Muscle layer of duodenum (tissue), 2 donors: ENCODE results near the gene CREG1.

Experiments used
- H3K27ac ChIP-seq: one replicate; pipeline ENCODE4 v1.7.0; 2013; ENCODE audit warnings: mild to moderate bottlenecking, low read length
- H3K27me3 ChIP-seq: one replicate; pipeline ENCODE4 v1.7.0; 2013; ENCODE audit warnings: low read depth, mild to moderate bottlenecking, control low read depth, low read length
- H3K36me3 ChIP-seq, 2 donors: one replicate each; pipeline ENCODE4 v1.7.0; 2013; ENCODE audit warnings: low read length in 2 of 2, control low read depth in 1 of 2, mild to moderate bottlenecking in 1 of 2; ENCODE audit not compliant: insufficient read depth in 2 of 2, control insufficient read depth in 1 of 2
- H3K4me1 ChIP-seq, 2 donors: one replicate each; pipeline ENCODE4 v1.7.0; 2013; ENCODE audit warnings: low read length in 2 of 2, mild to moderate bottlenecking in 2 of 2, control low read depth in 1 of 2, moderate library complexity in 1 of 2; ENCODE audit not compliant: insufficient read depth in 2 of 2, control insufficient read depth in 1 of 2
- H3K4me3 ChIP-seq, 2 donors: one replicate each; pipeline ENCODE4 v1.7.0; 2013; ENCODE audit warnings: low read length in 2 of 2, low read depth in 1 of 2, mild to moderate bottlenecking in 1 of 2
- H3K9me3 ChIP-seq, 2 donors: one replicate each; pipeline ENCODE4 v1.7.0; 2013; ENCODE audit warnings: low read length in 2 of 2, control low read depth in 1 of 2, mild to moderate bottlenecking in 1 of 2; ENCODE audit not compliant: control insufficient read depth in 1 of 2
- donor health status: healthy.

The CREG1 gene

DNA sequence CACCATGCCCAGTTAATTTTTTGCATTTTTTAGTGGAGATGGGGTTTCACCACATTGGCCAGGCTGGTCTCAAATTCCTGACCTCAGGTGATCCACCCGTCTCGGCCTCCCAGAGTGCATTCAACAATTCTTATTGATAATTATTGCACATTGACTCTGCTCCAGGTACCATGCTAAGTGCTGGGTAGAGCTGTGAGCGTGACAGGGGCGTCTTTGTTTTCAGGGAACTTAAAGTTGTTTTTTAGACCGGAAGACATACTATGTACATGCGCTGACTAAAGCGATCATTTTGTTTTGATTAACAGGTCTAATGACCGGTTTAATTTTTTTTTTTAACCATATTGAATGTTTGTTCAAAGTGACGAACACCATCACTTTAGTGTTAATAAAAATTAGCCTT is 39.3 kb downstream of the CREG1 start:
- Histone ChIP-seq H3K4me3 (no peak overlapping the region), H3K27ac (no peak overlapping the region), H3K9me3 (no peaks in the 10 kb centered on the region), H3K27me3 (no peaks in the 10 kb centered on the region), H3K4me1 (no peaks in the 10 kb centered on the region), H3K36me3 (no peaks in the 10 kb centered on the region)

DNA sequence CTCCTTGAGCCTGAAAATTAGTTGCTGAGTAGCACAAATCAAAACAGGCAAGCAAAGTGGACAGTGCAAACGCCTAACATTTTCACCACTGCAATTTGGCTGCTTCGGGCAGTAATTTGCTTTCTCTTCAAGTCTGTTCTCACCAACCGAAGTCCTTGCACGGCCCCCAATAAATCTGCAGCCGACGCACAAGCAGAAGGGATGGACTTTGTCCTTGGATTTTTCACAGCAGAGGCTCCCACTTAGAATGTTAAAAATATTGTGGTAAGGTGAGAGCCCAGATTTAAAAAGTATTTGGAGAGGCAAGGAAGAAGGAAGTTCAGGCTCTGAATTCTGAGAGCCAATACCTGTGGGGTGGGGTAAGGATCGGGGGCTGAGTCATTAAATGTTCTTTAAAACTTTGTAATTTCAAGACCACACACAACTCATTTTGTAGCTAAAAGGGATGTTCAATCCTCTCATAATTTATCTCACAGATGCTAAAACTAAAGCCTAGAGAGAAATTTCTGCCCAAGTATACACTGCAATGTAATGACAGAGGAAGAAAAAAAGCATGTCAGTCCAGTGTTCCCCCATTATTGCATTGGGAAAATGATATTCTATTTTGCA is 41.4 kb downstream of the CREG1 start:
- H3K9me3 ChIP-seq, result no peaks in the 10 kb centered on the region
- H3K4me3 ChIP-seq, result no peak overlapping the region
- no peaks in the 10 kb centered on the region for H3K36me3 ChIP-seq
- no peaks in the 10 kb centered on the region for H3K27me3 ChIP-seq
- H3K27ac ChIP-seq, result no peak overlapping the region
- no peaks in the 10 kb centered on the region for H3K4me1 ChIP-seq

DNA sequence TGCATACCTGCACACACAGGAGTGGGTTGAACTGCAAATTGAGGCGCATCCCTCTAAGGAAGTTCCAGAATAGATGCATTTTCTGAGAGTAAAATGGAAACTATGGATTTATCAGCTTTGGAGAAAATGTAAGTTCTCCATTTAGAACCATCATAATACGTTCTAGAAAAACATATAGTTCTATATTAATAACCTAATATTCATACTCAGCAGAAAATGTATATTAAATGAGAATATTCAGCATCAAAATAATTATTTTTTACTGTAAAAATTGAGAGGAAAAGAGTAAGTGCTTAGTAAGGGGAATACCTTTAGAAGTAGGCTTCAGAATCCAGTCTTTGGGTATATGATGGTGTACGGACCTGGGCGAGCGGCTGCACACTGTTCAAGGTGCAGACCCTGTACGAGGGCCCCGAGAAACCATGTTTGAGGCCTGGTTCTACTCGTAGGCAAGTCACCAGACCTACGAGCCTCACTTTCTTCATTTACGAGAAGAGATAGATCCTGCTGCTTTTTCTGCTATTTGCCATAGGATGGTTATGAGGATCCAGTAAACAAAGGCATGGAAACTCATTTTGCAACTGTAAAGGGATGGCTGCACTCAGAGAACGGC is 42.1 kb downstream of the CREG1 start:
- Histone ChIP-seq H3K27me3 (no peaks in the 10 kb centered on the region), H3K4me1 (no peaks in the 10 kb centered on the region), H3K4me3 (no peak overlapping the region)

DNA sequence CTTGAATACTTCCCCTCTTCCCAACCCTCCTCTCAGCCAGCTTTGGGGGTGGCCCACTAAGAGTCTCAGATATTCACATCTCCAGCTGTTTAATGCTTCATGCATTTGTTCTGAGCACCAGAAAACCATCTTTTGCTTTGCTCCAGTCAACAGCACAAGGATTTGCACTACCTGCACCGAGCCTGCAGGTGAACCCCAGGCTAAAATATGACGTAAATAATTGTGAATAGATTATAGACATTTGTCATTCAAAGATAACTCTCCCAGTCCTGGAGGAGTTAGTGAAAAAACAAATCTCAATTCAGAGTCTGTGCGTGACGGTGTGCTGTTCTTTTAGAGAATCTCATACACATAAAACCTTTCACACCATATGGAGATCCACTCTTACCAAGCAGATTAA is 42.7 kb downstream of the CREG1 start:
- H3K27me3 ChIP-seq, result no peaks in the 10 kb centered on the region
- H3K9me3 ChIP-seq, result no peaks in the 10 kb centered on the region
- no peak overlapping the region for H3K4me3 ChIP-seq
- no peaks in the 10 kb centered on the region for H3K4me1 ChIP-seq
- H3K36me3 ChIP-seq, result no peaks in the 10 kb centered on the region
- H3K27ac ChIP-seq, result no peak overlapping the region

More for the DNA sequence above, 42.1 kb downstream of the CREG1 start:
- H3K27ac ChIP-seq, result no peak overlapping the region
- no peaks in the 10 kb centered on the region for H3K9me3 ChIP-seq
- no peaks in the 10 kb centered on the region for H3K36me3 ChIP-seq

DNA sequence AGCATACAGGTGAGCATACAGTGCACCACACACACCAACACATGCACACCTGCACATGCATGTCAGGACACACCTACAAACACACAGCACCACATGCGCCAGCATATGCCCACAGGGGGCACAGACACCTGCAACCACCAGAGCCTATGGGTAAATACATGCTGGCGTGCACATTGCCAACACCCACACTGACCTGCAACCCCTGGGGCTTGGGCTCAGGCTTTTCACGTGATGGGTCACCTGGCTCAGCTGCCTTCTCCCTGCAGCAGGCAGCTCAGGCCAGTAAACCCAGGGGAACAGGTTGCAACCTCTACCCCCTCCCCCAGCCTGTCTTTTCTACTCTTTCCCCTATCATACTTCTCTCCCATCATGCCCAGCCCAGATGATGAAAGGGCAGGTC is 43.3 kb downstream of the CREG1 start:
- H3K27ac ChIP-seq, result no peak overlapping the region
- no peaks in the 10 kb centered on the region for H3K9me3 ChIP-seq
- H3K27me3 ChIP-seq, result no peaks in the 10 kb centered on the region
- H3K4me3 ChIP-seq, result no peak overlapping the region
- no peaks in the 10 kb centered on the region for H3K36me3 ChIP-seq
- no peaks in the 10 kb centered on the region for H3K4me1 ChIP-seq

DNA sequence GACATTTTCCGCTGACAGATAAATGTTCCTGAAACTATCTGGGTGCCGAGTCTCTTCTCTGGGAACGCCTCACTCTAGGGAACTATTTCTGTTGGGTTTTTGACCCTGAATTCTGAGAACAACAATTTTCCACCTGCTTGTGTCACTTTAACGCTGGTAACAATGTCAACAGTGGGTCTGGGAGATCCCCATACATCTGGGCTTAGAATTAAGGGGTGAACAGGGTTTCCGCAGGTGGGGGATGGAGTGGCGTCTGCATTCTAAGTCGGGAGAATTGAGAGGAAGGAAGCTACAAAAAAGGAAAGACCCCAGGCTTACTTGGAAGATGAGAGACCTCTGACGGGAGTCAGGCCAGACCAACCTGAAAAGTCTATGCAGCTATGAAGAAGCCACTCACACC is 44.0 kb downstream of the CREG1 start:
- Histone ChIP-seq H3K27ac (no peak overlapping the region), H3K4me3 (no peak overlapping the region), H3K27me3 (no peaks in the 10 kb centered on the region), H3K36me3 (no peaks in the 10 kb centered on the region), H3K4me1 (no peaks in the 10 kb centered on the region), H3K9me3 (no peaks in the 10 kb centered on the region)

DNA sequence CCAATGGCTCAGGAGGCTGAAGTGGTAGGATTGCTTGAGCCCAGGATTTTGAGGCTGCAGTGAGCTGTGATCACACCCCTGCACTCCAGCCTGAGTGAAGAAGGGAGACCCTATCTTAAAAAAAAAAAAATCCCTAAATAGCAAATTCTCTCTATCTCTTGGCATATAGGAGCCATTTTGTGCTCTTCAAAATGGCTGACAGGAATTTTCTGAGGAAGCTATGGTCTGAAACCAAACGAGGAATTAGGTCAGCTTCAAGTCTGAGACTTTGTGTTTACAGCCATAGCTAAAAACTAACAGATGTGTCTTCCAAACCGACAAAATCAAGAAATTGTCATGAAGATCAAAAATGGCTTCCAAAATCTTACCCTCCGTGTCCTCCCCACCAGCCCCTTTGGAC is 45.8 kb downstream of the CREG1 start:
- no peaks in the 10 kb centered on the region for H3K36me3 ChIP-seq
- H3K4me3 ChIP-seq, result no peak overlapping the region
- H3K4me1 ChIP-seq, result no peaks in the 10 kb centered on the region
- H3K27ac ChIP-seq, result no peak overlapping the region
- H3K27me3 ChIP-seq, result no peaks in the 10 kb centered on the region
- H3K9me3 ChIP-seq, result no peaks in the 10 kb centered on the region

DNA sequence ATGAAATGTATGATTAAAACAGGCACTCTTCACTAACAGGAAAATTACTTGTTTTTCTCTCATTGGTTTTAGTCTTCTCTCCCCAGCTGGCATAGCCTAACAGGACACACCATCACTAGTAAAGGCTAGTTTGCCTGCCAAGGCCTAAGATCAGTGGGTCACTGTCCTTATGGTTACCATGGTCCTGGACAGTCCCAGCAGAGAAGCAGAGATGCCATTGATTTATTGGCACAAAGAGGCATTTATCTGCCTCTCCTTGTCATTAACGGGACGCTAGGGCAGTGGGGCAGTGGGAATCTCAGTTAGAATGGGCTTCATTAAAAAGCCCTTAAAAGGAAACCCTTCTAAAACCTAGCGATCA is 49.1 kb downstream of the CREG1 start:
- H3K4me3 ChIP-seq, result no peak overlapping the region
- no peak overlapping the region for H3K27ac ChIP-seq
- H3K36me3 ChIP-seq, result no peaks in the 10 kb centered on the region
- no peaks in the 10 kb centered on the region for H3K27me3 ChIP-seq
- no peaks in the 10 kb centered on the region for H3K4me1 ChIP-seq
- no peaks in the 10 kb centered on the region for H3K9me3 ChIP-seq

DNA sequence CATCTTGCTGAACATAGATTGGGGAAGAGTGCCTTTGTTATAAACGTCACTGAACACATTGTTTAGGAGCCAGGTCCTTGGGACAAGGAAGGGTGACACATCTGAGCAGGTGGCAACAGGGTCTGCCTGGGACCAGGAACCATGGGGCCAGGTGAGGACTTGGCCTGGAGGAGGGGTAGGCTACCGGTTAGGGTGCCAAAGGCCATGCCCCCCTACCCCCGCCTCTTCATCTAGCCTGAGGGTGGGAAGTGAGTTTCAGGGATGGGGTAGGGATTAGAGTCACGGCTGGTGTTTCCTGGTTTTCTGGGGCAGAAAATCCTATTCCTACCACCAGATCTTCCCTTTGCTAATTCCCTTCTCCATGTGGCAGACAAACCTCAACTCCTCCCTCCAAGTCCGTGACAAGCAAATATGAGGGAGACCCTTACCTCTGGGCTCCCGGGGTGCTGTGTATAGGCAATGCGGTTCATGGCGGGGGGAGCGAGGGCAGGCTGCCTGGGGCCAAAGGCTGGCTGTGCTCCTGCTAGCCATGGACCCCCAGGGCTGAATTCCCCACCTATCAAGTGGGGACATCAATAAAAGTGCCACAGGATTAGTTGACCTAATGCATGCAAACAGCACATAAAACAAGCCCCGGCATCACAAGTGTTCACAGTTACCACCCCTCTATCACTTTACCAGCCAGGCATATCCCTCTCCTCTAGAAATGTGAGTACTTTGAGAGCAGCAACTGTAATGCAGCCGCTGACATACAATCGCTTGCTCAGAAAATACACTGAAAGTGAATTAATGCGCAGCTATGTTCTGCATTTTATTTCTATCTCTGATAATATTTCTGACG is 49.7 kb downstream of the CREG1 start:
- no peaks in the 10 kb centered on the region for H3K4me1 ChIP-seq
- H3K36me3 ChIP-seq, result no peaks in the 10 kb centered on the region
- no peaks in the 10 kb centered on the region for H3K27me3 ChIP-seq

DNA sequence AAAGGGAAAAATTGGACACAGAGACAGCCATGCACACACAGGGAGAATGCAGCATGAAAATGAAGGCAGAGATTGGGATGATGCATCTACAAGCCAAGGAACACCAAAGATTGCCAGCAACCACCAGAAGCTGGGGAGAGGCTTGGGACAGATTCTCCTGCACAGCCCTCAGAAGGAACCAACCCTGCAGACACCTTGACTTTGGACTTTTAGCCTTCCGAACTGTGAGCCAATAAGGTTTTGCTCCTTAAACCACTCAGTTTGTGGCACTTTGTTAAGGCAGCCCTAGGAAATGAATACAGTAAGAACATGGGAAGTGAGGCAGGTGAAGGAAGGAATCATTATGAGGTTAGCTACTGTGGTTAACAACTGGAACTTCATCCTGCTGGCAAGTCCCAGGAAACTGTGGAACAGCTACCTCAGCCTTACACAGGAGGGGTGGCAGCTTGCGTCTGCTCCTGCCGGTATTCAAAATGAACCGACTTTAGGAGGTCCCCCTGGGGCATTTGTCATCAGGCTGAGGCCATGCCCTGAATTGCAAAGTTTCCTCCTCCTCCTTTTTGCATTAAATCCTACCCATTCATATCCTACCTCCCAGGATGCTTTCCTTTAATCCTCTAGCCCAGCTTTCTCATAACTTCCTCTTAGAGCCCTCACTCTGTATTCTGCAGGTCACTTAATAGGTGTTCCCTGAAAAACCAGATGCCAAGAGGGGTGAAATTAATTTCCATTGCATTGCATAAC is 50.7 kb downstream of the CREG1 start:
- Histone ChIP-seq H3K4me3 (no peak overlapping the region), H3K27ac (no peak overlapping the region), H3K36me3 (no peaks in the 10 kb centered on the region), H3K4me1 (no peaks in the 10 kb centered on the region), H3K9me3 (no peaks in the 10 kb centered on the region), H3K27me3 (no peaks in the 10 kb centered on the region)

More for the DNA sequence above, 49.7 kb downstream of the CREG1 start:
- Histone ChIP-seq H3K27ac (no peak overlapping the region), H3K4me3 (no peak overlapping the region), H3K9me3 (no peaks in the 10 kb centered on the region)

DNA sequence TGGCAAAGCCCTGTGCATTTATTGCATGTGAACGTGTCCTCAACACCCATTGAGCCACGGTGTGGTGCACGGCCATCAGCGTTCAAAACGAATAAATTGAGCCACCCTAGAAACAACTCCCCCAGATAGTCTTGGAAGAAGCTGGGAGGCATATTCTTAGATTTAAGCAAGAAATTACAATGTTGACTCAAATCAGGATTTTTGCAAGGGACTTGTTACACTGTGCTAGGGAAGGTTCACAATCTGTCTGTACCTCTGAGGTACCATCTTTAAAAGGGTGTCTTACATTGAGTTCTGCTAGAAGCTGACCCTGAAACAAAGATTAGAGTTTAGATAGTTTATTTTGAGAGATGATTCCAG is 51.4 kb downstream of the CREG1 start:
- H3K4me1 ChIP-seq, result no peaks in the 10 kb centered on the region
- no peaks in the 10 kb centered on the region for H3K9me3 ChIP-seq
- H3K27ac ChIP-seq, result no peak overlapping the region
- no peaks in the 10 kb centered on the region for H3K27me3 ChIP-seq
- no peak overlapping the region for H3K4me3 ChIP-seq
- H3K36me3 ChIP-seq, result no peaks in the 10 kb centered on the region
